HepG2 (cell line): Measurements from ENCODE around the gene CSNK1G1.

Source experiments
- BRCA1 ChIP-seq: sonication (generic); formaldehyde crosslinking; IDR thresholded peaks from 2 replicates; pipeline ENCODE4 v1.4.0; 2020; ENCODE audit warnings: missing genetic modification reagents
- JUN ChIP-seq: sonication (generic); formaldehyde crosslinking; IDR thresholded peaks from 2 replicates; pipeline ENCODE4 v1.4.0; 2020; ENCODE audit warnings: mild to moderate bottlenecking, missing genetic modification reagents
- SP140L ChIP-seq: sonication (generic); formaldehyde crosslinking; IDR thresholded peaks from 2 replicates; pipeline ENCODE4 v1.4.0; 2020; ENCODE audit warnings: missing genetic modification reagents, borderline replicate concordance
- ZNF776 ChIP-seq: sonication (generic); formaldehyde crosslinking; IDR thresholded peaks from 2 replicates; pipeline ENCODE4 v1.4.0; 2020; ENCODE audit warnings: mild to moderate bottlenecking, missing genetic modification reagents
- TF ChIP-seq, protein P1 (sequence below): sonication (generic); formaldehyde crosslinking; IDR thresholded peaks from 2 replicates; pipeline ENCODE4 v1.4.0; 2020; ENCODE audit warnings: missing genetic modification reagents, mild to moderate bottlenecking, borderline replicate concordance
- TF ChIP-seq, protein P2 (sequence below): sonication (generic); formaldehyde crosslinking; IDR thresholded peaks from 2 replicates; pipeline ENCODE4 v1.5.0; 2020; ENCODE audit warnings: mild to moderate bottlenecking, missing genetic modification reagents, moderate library complexity
- TF ChIP-seq, protein P3 (sequence below): sonication (generic); formaldehyde crosslinking; IDR thresholded peaks from 2 replicates; pipeline ENCODE4 v1.4.0; 2020; ENCODE audit warnings: mild to moderate bottlenecking, missing genetic modification reagents
- TF ChIP-seq, protein P4 (sequence below): sonication (generic); formaldehyde crosslinking; IDR thresholded peaks from 2 replicates; pipeline ENCODE4 v1.5.0; 2020; ENCODE audit warnings: missing genetic modification reagents

DNA sequence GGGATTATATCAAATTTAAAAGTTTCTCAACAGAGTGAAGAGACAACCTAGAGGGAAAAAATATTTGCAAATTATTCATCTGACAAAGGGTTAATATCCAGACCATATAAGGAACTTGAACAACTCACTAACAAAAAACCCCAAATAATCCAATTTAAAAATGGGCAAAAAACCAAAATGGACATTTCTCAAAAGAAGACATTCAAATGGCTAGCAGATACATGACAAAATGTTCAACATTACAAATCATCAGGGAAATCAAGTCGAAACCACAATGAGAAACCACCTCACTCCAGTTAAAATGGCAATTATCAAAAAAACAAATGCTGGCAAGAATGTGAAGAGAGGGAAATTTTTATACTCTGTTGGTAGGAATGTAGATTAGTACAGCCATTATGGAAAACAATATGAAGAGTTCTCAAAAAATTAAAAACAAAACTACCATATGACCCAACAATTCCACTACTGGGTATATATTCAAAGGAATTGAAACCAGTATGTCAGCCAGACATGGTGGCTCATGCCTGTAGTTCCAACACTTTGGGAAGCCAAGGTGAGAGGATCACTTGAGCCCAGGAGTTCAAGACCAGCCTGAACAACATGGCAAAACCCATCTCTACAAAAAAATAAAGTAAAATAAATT, 88.5 kb downstream of the CSNK1G1 start:
- TF ChIP-seq, protein P1, sequence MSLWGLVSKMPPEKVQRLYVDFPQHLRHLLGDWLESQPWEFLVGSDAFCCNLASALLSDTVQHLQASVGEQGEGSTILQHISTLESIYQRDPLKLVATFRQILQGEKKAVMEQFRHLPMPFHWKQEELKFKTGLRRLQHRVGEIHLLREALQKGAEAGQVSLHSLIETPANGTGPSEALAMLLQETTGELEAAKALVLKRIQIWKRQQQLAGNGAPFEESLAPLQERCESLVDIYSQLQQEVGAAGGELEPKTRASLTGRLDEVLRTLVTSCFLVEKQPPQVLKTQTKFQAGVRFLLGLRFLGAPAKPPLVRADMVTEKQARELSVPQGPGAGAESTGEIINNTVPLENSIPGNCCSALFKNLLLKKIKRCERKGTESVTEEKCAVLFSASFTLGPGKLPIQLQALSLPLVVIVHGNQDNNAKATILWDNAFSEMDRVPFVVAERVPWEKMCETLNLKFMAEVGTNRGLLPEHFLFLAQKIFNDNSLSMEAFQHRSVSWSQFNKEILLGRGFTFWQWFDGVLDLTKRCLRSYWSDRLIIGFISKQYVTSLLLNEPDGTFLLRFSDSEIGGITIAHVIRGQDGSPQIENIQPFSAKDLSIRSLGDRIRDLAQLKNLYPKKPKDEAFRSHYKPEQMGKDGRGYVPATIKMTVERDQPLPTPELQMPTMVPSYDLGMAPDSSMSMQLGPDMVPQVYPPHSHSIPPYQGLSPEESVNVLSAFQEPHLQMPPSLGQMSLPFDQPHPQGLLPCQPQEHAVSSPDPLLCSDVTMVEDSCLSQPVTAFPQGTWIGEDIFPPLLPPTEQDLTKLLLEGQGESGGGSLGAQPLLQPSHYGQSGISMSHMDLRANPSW (CRISPR knock-in tag), result no peak
- TF ChIP-seq ZNF776 (CRISPR knock-in tag), result no peak
- no peak for TF ChIP-seq JUN
- no peak for TF ChIP-seq BRCA1 (CRISPR knock-in tag)
- TF ChIP-seq, protein P2, sequence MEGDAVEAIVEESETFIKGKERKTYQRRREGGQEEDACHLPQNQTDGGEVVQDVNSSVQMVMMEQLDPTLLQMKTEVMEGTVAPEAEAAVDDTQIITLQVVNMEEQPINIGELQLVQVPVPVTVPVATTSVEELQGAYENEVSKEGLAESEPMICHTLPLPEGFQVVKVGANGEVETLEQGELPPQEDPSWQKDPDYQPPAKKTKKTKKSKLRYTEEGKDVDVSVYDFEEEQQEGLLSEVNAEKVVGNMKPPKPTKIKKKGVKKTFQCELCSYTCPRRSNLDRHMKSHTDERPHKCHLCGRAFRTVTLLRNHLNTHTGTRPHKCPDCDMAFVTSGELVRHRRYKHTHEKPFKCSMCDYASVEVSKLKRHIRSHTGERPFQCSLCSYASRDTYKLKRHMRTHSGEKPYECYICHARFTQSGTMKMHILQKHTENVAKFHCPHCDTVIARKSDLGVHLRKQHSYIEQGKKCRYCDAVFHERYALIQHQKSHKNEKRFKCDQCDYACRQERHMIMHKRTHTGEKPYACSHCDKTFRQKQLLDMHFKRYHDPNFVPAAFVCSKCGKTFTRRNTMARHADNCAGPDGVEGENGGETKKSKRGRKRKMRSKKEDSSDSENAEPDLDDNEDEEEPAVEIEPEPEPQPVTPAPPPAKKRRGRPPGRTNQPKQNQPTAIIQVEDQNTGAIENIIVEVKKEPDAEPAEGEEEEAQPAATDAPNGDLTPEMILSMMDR (CRISPR knock-in tag), result no peak
- no peak for TF ChIP-seq SP140L (CRISPR knock-in tag)
- TF ChIP-seq, protein P3, sequence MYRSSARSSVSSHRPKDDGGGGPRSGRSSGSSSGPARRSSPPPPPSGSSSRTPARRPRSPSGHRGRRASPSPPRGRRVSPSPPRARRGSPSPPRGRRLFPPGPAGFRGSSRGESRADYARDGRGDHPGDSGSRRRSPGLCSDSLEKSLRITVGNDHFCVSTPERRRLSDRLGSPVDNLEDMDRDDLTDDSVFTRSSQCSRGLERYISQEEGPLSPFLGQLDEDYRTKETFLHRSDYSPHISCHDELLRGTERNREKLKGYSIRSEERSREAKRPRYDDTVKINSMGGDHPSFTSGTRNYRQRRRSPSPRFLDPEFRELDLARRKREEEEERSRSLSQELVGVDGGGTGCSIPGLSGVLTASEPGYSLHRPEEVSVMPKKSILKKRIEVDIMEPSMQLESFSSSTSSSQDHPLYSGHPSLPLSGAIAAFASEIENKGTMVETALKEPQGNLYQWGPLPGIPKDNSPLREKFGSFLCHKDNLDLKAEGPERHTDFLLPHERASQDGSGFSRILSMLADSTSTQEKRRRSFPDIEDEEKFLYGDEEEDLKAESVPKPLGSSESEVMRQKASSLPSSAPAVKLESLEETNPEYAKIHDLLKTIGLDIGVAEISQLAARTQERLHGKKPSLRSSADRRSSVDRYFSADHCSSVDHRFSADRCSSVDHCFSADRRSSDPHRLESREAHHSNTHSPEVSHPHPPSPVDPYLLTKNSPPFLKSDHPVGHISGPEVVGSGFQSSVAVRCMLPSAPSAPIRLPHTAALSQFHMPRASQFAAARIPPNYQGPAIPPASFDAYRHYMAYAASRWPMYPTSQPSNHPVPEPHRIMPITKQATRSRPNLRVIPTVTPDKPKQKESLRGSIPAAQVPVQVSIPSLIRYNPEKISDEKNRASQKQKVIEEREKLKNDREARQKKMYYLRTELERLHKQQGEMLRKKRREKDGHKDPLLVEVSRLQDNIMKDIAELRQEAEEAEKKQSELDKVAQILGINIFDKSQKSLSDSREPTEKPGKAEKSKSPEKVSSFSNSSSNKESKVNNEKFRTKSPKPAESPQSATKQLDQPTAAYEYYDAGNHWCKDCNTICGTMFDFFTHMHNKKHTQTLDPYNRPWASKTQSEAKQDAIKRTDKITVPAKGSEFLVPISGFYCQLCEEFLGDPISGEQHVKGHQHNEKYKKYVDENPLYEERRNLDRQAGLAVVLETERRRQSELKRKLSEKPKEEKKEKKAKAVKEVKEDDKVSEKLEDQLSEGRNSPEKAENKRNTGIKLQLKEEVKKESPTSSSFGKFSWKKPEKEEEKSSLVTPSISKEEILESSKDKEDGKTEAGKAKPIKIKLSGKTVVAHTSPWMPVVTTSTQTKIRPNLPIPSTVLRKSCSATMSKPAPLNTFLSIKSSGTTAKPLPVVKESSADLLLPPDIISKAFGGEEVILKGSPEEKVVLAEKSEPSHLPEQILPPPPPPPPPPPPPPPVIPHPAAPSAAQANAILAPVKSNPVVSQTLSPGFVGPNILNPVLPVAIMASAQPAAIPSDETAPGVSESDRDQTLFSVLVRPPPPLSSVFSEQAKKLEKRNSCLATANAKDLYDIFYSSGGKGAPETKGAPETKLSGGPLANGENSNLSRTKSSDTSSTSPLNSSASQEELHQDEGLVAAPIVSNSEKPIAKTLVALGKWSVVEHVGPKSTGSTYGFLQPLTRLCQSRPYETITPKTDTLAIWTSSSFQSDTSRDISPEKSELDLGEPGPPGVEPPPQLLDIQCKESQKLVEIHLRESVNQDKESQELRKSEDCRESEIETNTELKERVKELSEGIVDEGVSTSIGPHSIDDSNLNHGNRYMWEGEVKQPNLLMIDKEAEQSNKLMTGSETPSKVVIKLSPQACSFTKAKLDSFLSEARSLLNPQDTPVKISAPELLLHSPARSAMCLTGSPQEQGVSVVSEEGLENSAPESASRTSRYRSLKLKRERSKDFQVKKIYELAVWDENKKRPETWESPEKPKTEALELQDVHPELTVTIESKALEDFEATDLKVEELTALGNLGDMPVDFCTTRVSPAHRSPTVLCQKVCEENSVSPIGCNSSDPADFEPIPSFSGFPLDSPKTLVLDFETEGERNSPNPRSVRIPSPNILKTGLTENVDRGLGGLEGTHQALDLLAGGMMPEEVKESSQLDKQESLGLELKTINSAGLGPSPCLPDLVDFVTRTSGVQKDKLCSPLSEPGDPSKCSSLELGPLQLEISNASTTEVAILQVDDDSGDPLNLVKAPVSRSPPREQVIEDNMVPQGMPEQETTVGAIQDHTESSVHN (CRISPR knock-in tag), result no peak
- TF ChIP-seq, protein P4, sequence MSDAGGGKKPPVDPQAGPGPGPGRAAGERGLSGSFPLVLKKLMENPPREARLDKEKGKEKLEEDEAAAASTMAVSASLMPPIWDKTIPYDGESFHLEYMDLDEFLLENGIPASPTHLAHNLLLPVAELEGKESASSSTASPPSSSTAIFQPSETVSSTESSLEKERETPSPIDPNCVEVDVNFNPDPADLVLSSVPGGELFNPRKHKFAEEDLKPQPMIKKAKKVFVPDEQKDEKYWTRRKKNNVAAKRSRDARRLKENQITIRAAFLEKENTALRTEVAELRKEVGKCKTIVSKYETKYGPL (CRISPR knock-in tag), result no peak
